ENCODE measurements around the gene TMED7. TPM values are rescaled to one million over a fixed set of nuclear protein-coding genes. Genes with fewer than 3 reads are reported as not detected.

TMED7 gene
- polyA plus RNA-seq, 3 donors, result 18.2 to 70.1 (median 65.1) TPM

- Mint-ChIP-seq H3K27ac (peak overlapping the region; percentile 76 to 86 (median 81)), H3K27me3 (ENCODE audit: low read depth in 3 of 3) (peaks cover 0 to 4% (median 3%) of the 10 kb centered on the region in 3 donors), H3K4me3 (peak overlapping the region; percentile 68 to 84), H3K4me1 (peaks cover 15% of the 10 kb centered on the region), H3K9me3 (peaks cover 0 to 3% (median 0%) of the 10 kb centered on the region in 7 donors), H3K36me3 (no peaks in the 10 kb centered on the region)
- H3K4me2 ChIP-seq (replicated peaks; ENCODE audit: extremely low read depth, low read length, poor library complexity, severe bottlenecking), result peak overlapping the region; percentile 77
- H3K4me1 ChIP-seq (ENCODE audit: control insufficient read depth in 1 of 2, insufficient read depth in 2 of 2, low read length in 2 of 2), result peaks cover 6 to 7% of the 10 kb centered on the region in 2 donors
- peak overlapping the region; percentile 84 for H2AFZ ChIP-seq (ENCODE audit: insufficient read depth, low read depth, low read length, poor library complexity, severe bottlenecking)
- no peaks in the 10 kb centered on the region for H4K20me1 ChIP-seq (ENCODE audit: insufficient read depth, low read length)
- H3K9me3 ChIP-seq (replicated peaks in 1 of 2; ENCODE audit: control insufficient read depth in 1 of 2, insufficient read depth in 1 of 2, low read length in 2 of 2), result no peaks in the 10 kb centered on the region
- intact Hi-C loops (cut with micrococcal nuclease), result no loop called here
- H3K36me3 ChIP-seq (replicated peaks in 1 of 2; ENCODE audit: control insufficient read depth in 1 of 2, insufficient read depth in 2 of 2, low read length in 2 of 2), result no peaks in the 10 kb centered on the region
- H3K4me3 ChIP-seq (replicated peaks in 1 of 3; ENCODE audit: low read depth in 2 of 3, low read length in 3 of 3), result peak overlapping the region; percentile 37 to 79 (median 71)
- peak; percentile 97 for TF ChIP-seq CTCF (IDR thresholded peaks at IDR 0.05)
- peak; percentile 75 to 80 (median 78) for DNase-seq
- peak overlapping the region; percentile 32 for H3K9ac ChIP-seq (ENCODE audit: insufficient read depth, low read length, poor library complexity, severe bottlenecking)
- peak overlapping the region in 1 of 2 donors; percentile 69 for H3K27ac ChIP-seq (ENCODE audit: low read depth in 1 of 2, low read length in 2 of 2)
- H3K27me3 ChIP-seq (ENCODE audit: control insufficient read depth in 2 of 2, insufficient read depth in 2 of 2, low read length in 2 of 2), result no peaks in the 10 kb centered on the region
- WGBS (ENCODE audit: insufficient coverage), result 0% methylated on average over 3 of the region's 8 CpGs
- no peaks in the 10 kb centered on the region for H3K79me2 ChIP-seq (ENCODE audit: insufficient read depth, low read length)
These were observed 8.7 kb upstream of the TMED7 start for GRCh38 chr5:115634343-115635132.

- Mint-ChIP-seq H3K4me3 (no peak overlapping the region), H3K36me3 (no peaks in the 10 kb centered on the region), H3K27ac (no peak overlapping the region), H3K27me3 (ENCODE audit: low read depth in 3 of 3) (no peaks in the 10 kb centered on the region), H3K4me1 (peaks cover 21% of the 10 kb centered on the region), H3K9me3 (peaks cover 0 to 3% (median 0%) of the 10 kb centered on the region in 7 donors)
- Histone ChIP-seq H3K9me3 (replicated peaks in 1 of 2; ENCODE audit: control insufficient read depth in 1 of 2, insufficient read depth in 1 of 2, low read length in 2 of 2) (no peaks in the 10 kb centered on the region), H3K27ac (ENCODE audit: low read depth in 1 of 2, low read length in 2 of 2) (no peak overlapping the region), H3K79me2 (ENCODE audit: insufficient read depth, low read length) (peaks cover 9% of the 10 kb centered on the region), H2AFZ (ENCODE audit: insufficient read depth, low read depth, low read length, poor library complexity, severe bottlenecking) (peak overlapping the region; percentile 31), H4K20me1 (ENCODE audit: insufficient read depth, low read length) (no peaks in the 10 kb centered on the region), H3K4me3 (replicated peaks in 1 of 3; ENCODE audit: low read depth in 2 of 3, low read length in 3 of 3) (no peak overlapping the region), H3K27me3 (ENCODE audit: control insufficient read depth in 2 of 2, insufficient read depth in 2 of 2, low read length in 2 of 2) (no peaks in the 10 kb centered on the region), H3K36me3 (replicated peaks in 1 of 2; ENCODE audit: control insufficient read depth in 1 of 2, insufficient read depth in 2 of 2, low read length in 2 of 2) (no peaks in the 10 kb centered on the region), H3K4me1 (ENCODE audit: control insufficient read depth in 1 of 2, insufficient read depth in 2 of 2, low read length in 2 of 2) (peaks cover 15 to 21% of the 10 kb centered on the region in 2 donors), H3K9ac (ENCODE audit: insufficient read depth, low read length, poor library complexity, severe bottlenecking) (no peak overlapping the region), H3K4me2 (replicated peaks; ENCODE audit: extremely low read depth, low read length, poor library complexity, severe bottlenecking) (no peak overlapping the region)
- TF ChIP-seq CTCF (IDR thresholded peaks at IDR 0.05), result no peak
- WGBS (ENCODE audit: insufficient coverage), result no CpG with 5 or more reads among the region's 1 CpG
- intact Hi-C loops (cut with micrococcal nuclease), result loop anchor here (5.0 to 10.0 kb wide), 3 partner anchors 212 to 457 kb away; partner anchors contain the start of genes AP3S1 (in 2 of the 2), ATG12 (in 2 of the 2) and COMMD10 (in 2 of the 2)
- no peak for DNase-seq
These were observed 4.1 kb upstream of the TMED7 start for GRCh38 chr5:115629903-115630302.

Measured in CD14-positive monocyte (primary cell).